Left lung (tissue), 10 donors: ENCODE results near the gene CDH22. TPM values are rescaled to one million over a fixed set of nuclear protein-coding genes. Genes with fewer than 3 reads are reported as not detected.

Experiments used
- ATAC-seq: fragments of 200-7000 bp; cut with Tn5 transposase; one replicate; pipeline ENCODE4 v1.9.1; 2020; ENCODE audit warnings: moderate library complexity
- DNase-seq, 4 donors: peaks; one replicate each; pipeline ENCODE4 v3.0.0-alpha.2; 2013 to 2020
- H3K27ac ChIP-seq, 2 donors: fragments of 200-600 bp; sonication (generic) in 1 of 2; one replicate each; pipeline versions ENCODE4 v1.5.0 to v1.8.0; 2020 to 2021
- H3K27me3 ChIP-seq, 2 donors: fragments of 200-600 bp; sonication (generic) in 1 of 2; one replicate each; pipeline versions ENCODE4 v1.5.0 to v1.8.0; 2020 to 2021
- H3K36me3 ChIP-seq, 2 donors: fragments of 200-600 bp; sonication (generic) in 1 of 2; one replicate each; pipeline versions ENCODE4 v1.5.0 to v1.8.0; 2020 to 2021
- H3K4me1 ChIP-seq, 2 donors: fragments of 200-600 bp; one replicate each; pipeline ENCODE4 v1.8.0; 2021
- H3K4me3 ChIP-seq, 2 donors: fragments of 200-600 bp; sonication (generic) in 1 of 2; one replicate each; pipeline versions ENCODE4 v1.5.0 to v1.8.0; 2020 to 2021; ENCODE audit warnings: mild to moderate bottlenecking in 1 of 2
- H3K9me3 ChIP-seq, 2 donors: fragments of 200-600 bp; sonication (generic) in 1 of 2; one replicate each; pipeline versions ENCODE4 v1.5.0 to v1.8.0; 2020 to 2021
- CTCF ChIP-seq, 2 donors: fragments of 200-600 bp; sonication (generic) in 1 of 2; IDR thresholded peaks; one replicate each; pipeline versions ENCODE4 v1.5.0 to v1.8.0; 2021; ENCODE audit warnings: antibody characterized with exemption in 2 of 2
- intact Hi-C, 2 donors: fragments of 100-400 bp; cut with DNase I; formaldehyde crosslinking; loops; one replicate each; pipeline versions ENCODE4 v1.11.2 to v1.14.2; 2022
- polyA plus RNA-seq, 6 donors: library from polyadenylated mRNA; unstranded; fragments of 120-200 nt; gene quantifications; one replicate each; pipeline ENCODE4 v1.2.1, GENCODE V29; 2013; ENCODE audit not compliant: insufficient read length in 6 of 6
- total RNA-seq, 2 donors: library from RNA; stranded (reverse); fragmentation: NEBNext Ultra II Directional; extraction: Animal tissue kit (Norgen Biotek cat#: 25700); gene quantifications; one replicate each; pipeline ENCODE4 v1.2.1, GENCODE V29; 2021
- donor health status: DM: no; HTN: yes; CAD: no.
- donor health status: DM: no; HTN: no; CAD: no.

Gene CDH22
- total and polyA plus RNA-seq, 8 donors, result 0.06 to 0.26 (median 0.08) TPM; not detected in 2

DNA sequence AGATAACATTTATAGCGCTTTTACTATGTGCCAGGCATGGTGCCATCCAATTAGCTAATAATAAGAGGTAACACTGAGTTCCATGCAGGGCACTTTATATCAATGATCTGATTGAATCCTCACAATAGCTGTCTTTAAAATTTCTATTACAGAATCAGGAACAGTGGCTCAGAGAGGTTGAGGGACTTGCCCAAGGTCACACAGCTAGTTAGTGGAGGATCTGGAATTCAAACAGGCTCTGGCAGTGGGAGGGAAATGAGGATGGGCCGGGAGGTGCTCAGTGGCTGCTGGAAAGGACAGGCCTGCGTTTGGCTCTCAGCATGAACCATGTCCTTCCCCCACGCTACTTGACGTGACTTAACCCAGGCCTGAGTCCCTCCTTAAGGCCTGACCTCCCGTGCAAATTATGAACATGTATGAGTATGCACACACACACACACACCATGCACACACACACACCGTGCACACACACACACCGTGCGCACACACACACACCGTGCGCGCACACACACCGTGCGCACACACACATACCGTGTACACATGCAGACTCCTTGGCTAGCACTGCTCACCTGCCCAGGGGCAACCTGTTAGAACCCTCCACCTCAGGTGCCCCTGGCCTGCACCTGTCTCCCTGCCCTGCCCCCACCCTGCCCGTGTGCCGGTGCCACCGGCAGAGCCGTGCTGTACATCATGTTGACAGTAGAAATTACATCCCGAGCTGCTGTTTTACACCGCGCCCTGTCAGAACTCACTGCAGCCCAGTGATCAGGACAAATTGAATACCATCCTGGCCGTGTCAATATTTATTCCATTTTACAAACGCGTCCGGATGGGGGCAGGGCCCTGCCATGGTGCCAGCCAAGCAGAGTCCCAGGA is 43.7 kb downstream of the CDH22 start:
- DNase-seq (no peak), ATAC-seq (no peak)
- peaks cover 0 to 71% of the 10 kb centered on the region in 2 donors for H3K27me3 ChIP-seq
- H3K4me1 ChIP-seq, result no peaks in the 10 kb centered on the region
- no peaks in the 10 kb centered on the region for H3K36me3 ChIP-seq
- intact Hi-C loops, result no loop called here
- H3K9me3 ChIP-seq, result peaks cover 0 to 2% of the 10 kb centered on the region in 2 donors
- no peak for TF ChIP-seq CTCF (IDR thresholded peaks at IDR 0.05)
- no peak overlapping the region for H3K4me3 ChIP-seq
- no peak overlapping the region for H3K27ac ChIP-seq

DNA sequence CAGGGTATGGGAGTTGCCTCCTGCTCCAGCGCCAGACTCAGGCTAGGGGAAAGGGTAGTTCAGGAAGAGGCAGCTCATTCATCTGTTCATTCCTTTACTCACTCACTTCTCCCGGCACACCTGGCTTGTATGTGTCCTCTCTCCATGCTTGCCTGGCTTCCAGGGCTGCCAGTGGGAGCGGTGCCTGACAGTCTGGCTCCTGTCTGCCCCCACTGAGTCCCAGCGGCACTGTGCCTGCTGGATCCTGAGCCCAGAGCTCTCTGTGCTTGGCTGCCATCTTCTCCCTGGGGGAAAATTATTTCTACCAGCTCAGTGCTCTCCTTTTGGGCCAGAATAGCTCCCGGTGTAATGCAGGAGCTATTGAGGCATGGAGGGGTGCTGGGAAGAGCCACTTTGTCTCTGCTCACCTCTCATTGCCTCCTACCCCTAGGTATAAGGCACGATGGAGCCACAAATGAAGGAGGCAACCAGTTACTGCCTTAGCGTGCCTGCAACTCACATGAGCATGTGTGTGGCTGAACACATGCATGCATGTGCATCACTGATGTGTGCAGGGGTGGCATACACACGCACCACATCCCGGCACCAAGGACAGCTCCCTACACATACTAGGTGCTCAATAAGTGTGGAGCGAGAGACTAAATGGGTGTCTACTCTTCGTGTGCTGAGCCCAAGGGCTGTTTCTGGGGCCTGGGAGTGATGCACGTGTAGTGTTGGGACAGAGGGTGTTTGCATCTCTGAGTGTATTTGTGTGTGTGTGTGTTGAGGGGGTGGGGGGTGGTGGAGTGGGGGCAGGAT is 46.6 kb downstream of the CDH22 start:
- ATAC-seq (no peak), DNase-seq (no peak)
- Histone ChIP-seq H3K9me3 (peaks cover 0 to 2% of the 10 kb centered on the region in 2 donors), H3K36me3 (no peaks in the 10 kb centered on the region), H3K27ac (no peak overlapping the region), H3K4me1 (no peaks in the 10 kb centered on the region), H3K4me3 (no peak overlapping the region), H3K27me3 (peaks cover 0 to 70% of the 10 kb centered on the region in 2 donors)
- no peak for TF ChIP-seq CTCF (IDR thresholded peaks at IDR 0.05)
- intact Hi-C loops, result no loop called here

GRCh38 chr20:46260936-46261454 is 47.3 kb downstream of the CDH22 start:
- intact Hi-C loops, result no loop called here
- peaks cover 0 to 70% of the 10 kb centered on the region in 2 donors for H3K27me3 ChIP-seq

GRCh38 chr20:46260480-46260879 is 47.8 kb downstream of the CDH22 start:
- no peak for DNase-seq
- no peak overlapping the region for H3K27ac ChIP-seq
- intact Hi-C loops, result no loop called here
- H3K9me3 ChIP-seq, result peaks cover 0 to under 1% of the 10 kb centered on the region in 2 donors
- no peak overlapping the region for H3K4me3 ChIP-seq
- ATAC-seq, result no peak
- no peaks in the 10 kb centered on the region for H3K4me1 ChIP-seq
- H3K27me3 ChIP-seq, result peaks cover 0 to 70% of the 10 kb centered on the region in 2 donors
- H3K36me3 ChIP-seq, result no peaks in the 10 kb centered on the region
- TF ChIP-seq CTCF (IDR thresholded peaks at IDR 0.05), result no peak

More at GRCh38 chr20:46260936-46261454, 47.3 kb downstream of the CDH22 start:
- DNase-seq, result no peak
- TF ChIP-seq CTCF (IDR thresholded peaks at IDR 0.05), result no peak
- H3K36me3 ChIP-seq, result no peaks in the 10 kb centered on the region
- peaks cover 0 to 2% of the 10 kb centered on the region in 2 donors for H3K9me3 ChIP-seq
- H3K4me1 ChIP-seq, result no peaks in the 10 kb centered on the region
- no peak overlapping the region for H3K4me3 ChIP-seq
- no peak overlapping the region for H3K27ac ChIP-seq
- no peak for ATAC-seq
